Choroid plexus epithelial cell (primary cell): ENCODE measurements around the gene OR2T4.

Experiments
- DNase-seq: peaks from one replicate; pipeline ENCODE4 v3.0.0-alpha.2; 2010; ENCODE audit warnings: low read depth
- H3K4me3 ChIP-seq: 2 replicates; pipeline ENCODE4 v1.5.1; 2011; ENCODE audit warnings: low read depth, mild to moderate bottlenecking, control low read depth, low read length, moderate library complexity
- CTCF ChIP-seq: conservative IDR thresholded peaks from 2 replicates; pipeline ENCODE4 v1.5.1; 2011; ENCODE audit warnings: low read depth, mild to moderate bottlenecking, control low read depth, inconsistent platforms, low read length, moderate library complexity

The OR2T4 gene

GRCh38 chr1:248402748-248403147, 41.3 kb downstream of the OR2T4 start, which contains the start of gene OR2T1:
TSS of gene OR2T1 (plus strand) at chr1:248403048. CDS start at chr1:248406148, 3,100 bp downstream.
- no peak within 1 kb of the TSS for H3K4me3 ChIP-seq
- no peak for TF ChIP-seq CTCF
- DNase-seq: no peak

GRCh38 chr1:248404024-248404423, 42.6 kb downstream of the OR2T4 start:
- peak; percentile 39 for DNase-seq
- H3K4me3 ChIP-seq: no peak overlapping the region
- no peak for TF ChIP-seq CTCF

- H3K4me3 ChIP-seq: no peak overlapping the region
- TF ChIP-seq CTCF: no peak
- no peak for DNase-seq
Observed at GRCh38 chr1:248406721-248407692, 45.5 kb downstream of the OR2T4 start.
